H1 (cell line): ENCODE data around the gene TBC1D22A. TPM values are rescaled to one million over a fixed set of nuclear protein-coding genes. Genes with fewer than 3 reads are reported as not detected.

Source experiments
- CTCF ChIA-PET: fragments of 300-600 bp; sonication (Branson Sonifier 250); formaldehyde crosslinking; loops from one replicate; lab custom pipeline; 2021; ENCODE audit not compliant: partially characterized antibody; lab: Charles Lee
- POLR2A ChIA-PET: fragments of 300-600 bp; sonication (Branson Sonifier 250); formaldehyde crosslinking; loops from one replicate; lab custom pipeline; 2021; ENCODE audit warnings: inconsistent platforms; ENCODE audit not compliant: partially characterized antibody; lab: Charles Lee
- DNase-seq, 2 experiments: peaks; one replicate each; pipeline versions ENCODE4 v3.0.0 to v3.0.0-alpha.2; 2010 to 2022; ENCODE audit warnings: low spot score in 2 of 2, low read depth in 1 of 2, mixed read lengths in 1 of 2
- FAIRE-seq: peaks from 2 replicates; lab custom pipeline; 2011; peaks lifted over from hg19 to GRCh38; lab: Jason Lieb, UNC
- H2AFZ ChIP-seq: 2 replicates; pipeline ENCODE4 v1.8.1; 2012; ENCODE audit warnings: low read length, inconsistent platforms
- H2AK5ac ChIP-seq: 2 replicates; pipeline ENCODE4 v1.6.1; 2013; ENCODE audit warnings: low read depth, low read length
- H2BK120ac ChIP-seq: replicated peaks from 2 replicates; pipeline ENCODE3; 2013; ENCODE audit warnings: low read depth, low read length, inconsistent platforms
- H2BK12ac ChIP-seq: 2 replicates; pipeline ENCODE4 v1.6.1; 2013; ENCODE audit warnings: low read depth, low read length
- H2BK15ac ChIP-seq: 2 replicates; pipeline ENCODE4 v1.6.1; 2013; ENCODE audit warnings: low read length
- H2BK20ac ChIP-seq: 2 replicates; pipeline ENCODE4 v1.6.1; 2013; ENCODE audit warnings: low read length
- H2BK5ac ChIP-seq: 2 replicates; pipeline ENCODE4 v1.6.1; 2013; ENCODE audit warnings: low read depth, low read length
- H3K14ac ChIP-seq: 2 replicates; pipeline ENCODE4 v1.6.1; 2013; ENCODE audit warnings: inconsistent platforms; ENCODE audit not compliant: insufficient read length
- H3K18ac ChIP-seq: 2 replicates; pipeline ENCODE4 v1.6.1; 2013; ENCODE audit warnings: low read length; ENCODE audit errors: extremely low read depth
- H3K23ac ChIP-seq: 2 replicates; pipeline ENCODE4 v1.6.1; 2013; ENCODE audit warnings: inconsistent platforms; ENCODE audit not compliant: insufficient read length
- H3K23me2 ChIP-seq: 2 replicates; pipeline ENCODE4 v1.6.1; 2013; ENCODE audit warnings: low read depth, low read length
- H3K27ac ChIP-seq: 2 replicates; pipeline ENCODE4 v1.6.1; 2011; ENCODE audit warnings: low read depth, low read length, inconsistent platforms
- H3K27me3 ChIP-seq, 4 experiments: replicated peaks in 1 of 4; 1 replicate in 1 of 4; 2 replicates in 3 of 4; pipeline versions ENCODE4 v1.6.1 to v1.8.1; 2011 to 2013; ENCODE audit warnings: low read length in 3 of 4, mild to moderate bottlenecking in 3 of 4, inconsistent platforms in 2 of 4, mixed read lengths in 2 of 4, moderate library complexity in 1 of 4; ENCODE audit not compliant: control insufficient read depth in 3 of 4, insufficient read depth in 3 of 4; ENCODE audit errors: extremely low read depth in 1 of 4
- H3K36me3 ChIP-seq, 4 experiments: 2 replicates each; pipeline versions ENCODE4 v1.6.1 to v1.8.1; 2011 to 2013; ENCODE audit warnings: mild to moderate bottlenecking in 4 of 4, low read length in 3 of 4, moderate library complexity in 2 of 4, control low read depth in 1 of 4, inconsistent platforms in 1 of 4; ENCODE audit not compliant: insufficient read depth in 4 of 4, control insufficient read depth in 2 of 4
- H3K4ac ChIP-seq: replicated peaks from 2 replicates; pipeline ENCODE3; 2013; ENCODE audit warnings: low read length, low read depth, mixed read lengths, inconsistent platforms; ENCODE audit not compliant: insufficient read length
- H3K4me1 ChIP-seq, 4 experiments: replicated peaks in 1 of 4; 1 replicate in 1 of 4; 2 replicates in 3 of 4; pipeline versions ENCODE4 v1.6.1 to v1.8.1; 2011 to 2013; ENCODE audit warnings: low read length in 3 of 4, inconsistent platforms in 2 of 4, mixed read lengths in 1 of 4; ENCODE audit not compliant: insufficient read depth in 4 of 4, control insufficient read depth in 3 of 4
- H3K4me2 ChIP-seq, 2 experiments: 2 replicates each; pipeline versions ENCODE4 v1.6.1 to v1.8.1; 2011 to 2013; ENCODE audit warnings: low read depth in 2 of 2, low read length in 2 of 2, control low read depth in 1 of 2, inconsistent platforms in 1 of 2, mild to moderate bottlenecking in 1 of 2; ENCODE audit not compliant: insufficient read depth in 1 of 2
- H3K4me3 ChIP-seq, 4 experiments: fragments of 200-600, 300-600 bp in 1 of 4; sonication (generic), shearing (Covaris generic), sonication (Bioruptor Twin) in 1 of 4; 2 replicates each; pipeline versions ENCODE4 v1.5.1 to v1.8.1; 2011 to 2016; ENCODE audit warnings: low read length in 4 of 4, low read depth in 3 of 4, control low read depth in 2 of 4, inconsistent platforms in 2 of 4, mild to moderate bottlenecking in 2 of 4, mixed read lengths in 1 of 4, moderate library complexity in 1 of 4; ENCODE audit not compliant: insufficient read depth in 2 of 4; ENCODE audit errors: extremely low read depth in 1 of 4
- H3K56ac ChIP-seq: replicated peaks from 2 replicates; pipeline ENCODE3; 2013; ENCODE audit warnings: low read depth, mild to moderate bottlenecking, mixed read lengths, low read length, inconsistent platforms; ENCODE audit not compliant: insufficient read length
- H3K79me1 ChIP-seq: 2 replicates; pipeline ENCODE4 v1.6.1; 2013; ENCODE audit warnings: low read depth, low read length, control low read depth
- H3K79me2 ChIP-seq, 2 experiments: 2 replicates each; pipeline versions ENCODE4 v1.6.1 to v1.8.1; 2012 to 2013; ENCODE audit warnings: low read length in 2 of 2, mild to moderate bottlenecking in 2 of 2, inconsistent platforms in 1 of 2; ENCODE audit not compliant: insufficient read depth in 2 of 2, control insufficient read depth in 1 of 2
- H3K9ac ChIP-seq, 4 experiments: replicated peaks in 1 of 4; 1 replicate in 1 of 4; 2 replicates in 3 of 4; pipeline versions ENCODE4 v1.6.1 to v1.8.1; 2011 to 2013; ENCODE audit warnings: low read depth in 3 of 4, low read length in 3 of 4, control low read depth in 2 of 4, mild to moderate bottlenecking in 2 of 4, moderate library complexity in 2 of 4, inconsistent platforms in 1 of 4; ENCODE audit errors: extremely low read depth in 1 of 4
- H3K9me3 ChIP-seq, 2 experiments: 2 replicates each; pipeline versions ENCODE4 v1.6.1 to v1.8.1; 2012 to 2013; ENCODE audit warnings: mild to moderate bottlenecking in 2 of 2, moderate library complexity in 2 of 2, control low read depth in 1 of 2, inconsistent platforms in 1 of 2, low read depth in 1 of 2, low read length in 1 of 2, mixed read lengths in 1 of 2; ENCODE audit not compliant: insufficient read depth in 2 of 2
- H4K20me1 ChIP-seq, 2 experiments: replicated peaks in 1 of 2; 2 replicates each; pipeline versions ENCODE3 to v1.8.1; 2011 to 2013; ENCODE audit warnings: inconsistent platforms in 2 of 2, low read length in 2 of 2, mild to moderate bottlenecking in 1 of 2; ENCODE audit not compliant: insufficient read depth in 2 of 2, control insufficient read depth in 1 of 2
- H4K5ac ChIP-seq: 2 replicates; pipeline ENCODE4 v1.6.1; 2013; ENCODE audit warnings: low read length, low read depth, mixed read lengths, inconsistent platforms; ENCODE audit not compliant: insufficient read length
- H4K8ac ChIP-seq: 2 replicates; pipeline ENCODE4 v1.8.0; 2013; ENCODE audit warnings: mild to moderate bottlenecking, moderate library complexity, low read length, inconsistent platforms; ENCODE audit not compliant: insufficient read depth; ENCODE audit errors: extremely low read depth
- H4K91ac ChIP-seq: replicated peaks from 2 replicates; pipeline ENCODE3; 2013; ENCODE audit warnings: low read length, mixed read lengths, inconsistent platforms; ENCODE audit not compliant: insufficient read length
- ATF2 ChIP-seq: IDR thresholded peaks from 2 replicates; pipeline ENCODE4 v1.6.1; 2012; ENCODE audit warnings: low read length, inconsistent platforms
- CHD1 ChIP-seq: IDR thresholded peaks from 2 replicates; pipeline ENCODE4 v1.6.1; 2012; ENCODE audit warnings: low read depth, low read length, improper control_type of control experiment
- JUND ChIP-seq: IDR thresholded peaks from 2 replicates; pipeline ENCODE4 v1.6.1; 2011; ENCODE audit warnings: mild to moderate bottlenecking, improper control_type of control experiment, low read length
- POU5F1 ChIP-seq: IDR thresholded peaks from 2 replicates; pipeline ENCODE4 v1.6.1; 2011; ENCODE audit warnings: low read depth, mild to moderate bottlenecking, low read length, moderate library complexity
- TCF12 ChIP-seq: IDR thresholded peaks from 2 replicates; pipeline ENCODE4 v1.6.1; 2011; ENCODE audit warnings: low read depth, mild to moderate bottlenecking, low read length
- WGBS, 2 experiments: shearing (Covaris generic) in 1 of 2; methylation state at CpG; one replicate each; pipeline versions ENCODE4 v1.1.6 to v1.1.7; 2013 to 2015; ENCODE audit warnings: low lambda C conversion rate in 2 of 2, mixed read lengths in 2 of 2, inconsistent platforms in 1 of 2, low coverage in 1 of 2, missing lambda C conversion rate in 1 of 2; ENCODE audit not compliant: insufficient replicate concordance in 2 of 2, insufficient coverage in 1 of 2, insufficient read length in 1 of 2; ENCODE audit errors: extremely low coverage in 1 of 2, missing lambda C conversion rate in 1 of 2; 5-methylcytosine and 5-hydroxymethylcytosine counted together
- polyA plus RNA-seq, 7 experiments: library from polyadenylated mRNA; depleted of rRNA in 3 of 7; stranded (reverse) in 5 of 7; unstranded in 2 of 7; fragments of >200 nt in 5 of 7; fragments of 200-250 nt in 2 of 7; gene quantifications; 1 replicate in 5 of 7; 2 replicates in 1 of 7; 4 replicates in 1 of 7; pipeline versions ENCODE4 v1.2.1 to v1.2.3, GENCODE V29; 2011 to 2013; ENCODE audit warnings: missing spikeins in 2 of 7, mixed read lengths in 2 of 7
- total RNA-seq: library from RNA; stranded (reverse); fragmentation: NEBNext Ultra II Directional; extraction: Animal tissue kit (Norgen Biotek cat#: 25700); gene quantifications from 2 replicates; pipeline ENCODE4 v1.2.1, GENCODE V29; 2021

The TBC1D22A gene
- total and polyA plus RNA-seq, 2 of the 8 experiments (the other 6 are each of a cell fraction or from before 2014, with no cell fraction given) = 11.9 to 18.4 TPM

DNA sequence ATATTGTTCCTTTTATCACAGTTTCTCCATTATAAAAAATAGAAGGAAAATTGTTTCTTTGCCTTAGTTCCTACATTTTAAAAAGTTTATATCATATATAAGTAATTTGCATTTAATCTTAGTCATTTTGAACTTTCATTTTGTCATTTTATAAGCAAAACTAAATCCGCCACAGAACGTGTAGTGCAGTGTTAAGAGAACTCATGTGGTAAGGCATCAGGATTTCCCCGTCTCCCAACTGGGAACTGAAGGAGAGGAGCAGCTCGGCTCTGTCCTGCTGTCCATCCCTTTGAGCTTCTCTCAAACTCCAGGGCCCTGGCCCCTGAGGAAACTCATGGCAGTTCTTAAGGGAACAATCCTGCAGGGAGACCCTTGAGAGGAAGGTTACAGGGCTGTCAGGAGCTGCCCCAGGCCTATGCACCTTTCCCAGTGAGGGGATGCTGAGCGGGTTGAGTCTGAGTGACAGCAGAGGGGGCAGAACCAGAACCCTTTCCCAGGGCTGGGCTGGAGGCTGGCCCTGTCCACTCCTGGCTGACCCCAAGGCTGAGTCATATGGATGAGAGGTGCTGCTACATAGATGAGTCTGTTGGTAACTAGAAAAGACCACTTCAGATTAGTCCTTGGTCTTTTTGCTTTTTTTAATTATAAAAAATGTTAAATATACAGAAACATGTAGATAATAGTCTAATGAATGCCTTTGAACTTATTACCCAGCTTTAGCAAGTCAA is 333.1 kb downstream of the TBC1D22A start:
- Histone ChIP-seq H3K56ac (no peak overlapping the region), H2BK12ac (no peak overlapping the region), H4K8ac (no peak overlapping the region), H3K4me2 (no peak overlapping the region), H3K79me1 (no peaks in the 10 kb centered on the region; the same call in 1 of the 2 replicates), H3K36me3 (no peaks in the 10 kb centered on the region), H4K91ac (no peak overlapping the region), H3K79me2 (no peaks in the 10 kb centered on the region), H3K4me3 (no peak overlapping the region), H2BK20ac (no peak overlapping the region), H4K5ac (no peak overlapping the region), H3K27me3 (no peaks in the 10 kb centered on the region), H2AK5ac (no peak overlapping the region), H3K14ac (no peak overlapping the region), H2AFZ (no peak overlapping the region), H3K23ac (no peak overlapping the region), H3K9ac (no peak overlapping the region), H3K4me1 (peaks cover 0 to 11% (median 7%) of the 10 kb centered on the region in 4 experiments; a peak in 6 of 7 replicates), H2BK5ac (no peak overlapping the region), H3K18ac (no peak overlapping the region), H3K27ac (no peak overlapping the region), H3K4ac (no peak overlapping the region), H3K23me2 (no peaks in the 10 kb centered on the region), H2BK15ac (no peak overlapping the region), H3K9me3 (peaks cover 0 to 4% of the 10 kb centered on the region in 2 experiments; a peak in 3 of 4 replicates), H2BK120ac (no peak overlapping the region), H4K20me1 (peaks cover 0 to 4% of the 10 kb centered on the region in 2 experiments)
- ChIA-PET CTCF (interaction anchor here (0.7 kb wide), 1 partner anchor 1656 kb away, joined by 3 read pairs; no protein-coding TSS in a partner anchor), POLR2A (interaction anchor here (0.7 kb wide), 1 partner anchor 1885 kb away, joined by 3 read pairs; no protein-coding TSS in a partner anchor)
- TF ChIP-seq TCF12 (no peak), JUND (no peak), ATF2 (no peak), POU5F1 (no peak), CHD1 (no peak)
- FAIRE-seq = no peak
- no peak for DNase-seq
- 88% methylated on average over 5 of the region's 5 CpGs; no CpG with 5 or more reads in 1 of the 2 experiments for WGBS, 2 experiments
